HG02763 (cell line): Measurements from ENCODE around the gene PHLDB1.
"Not testable (repeated sequence)": the region's sequence is repeated elsewhere in the genome, so short reads cannot be mapped to it uniquely, and the experiment has no call there.

Experiments used
- ATAC-seq: cut with Tn5 transposase; IDR thresholded peaks from one replicate; pipeline ENCODE4 v1.9.1; 2021; ENCODE audit warnings: mild to moderate bottlenecking, moderate library complexity; ENCODE audit not compliant: unreplicated experiment

Gene PHLDB1

GRCh38 chr11:118607401-118608359 is at the start of gene PHLDB1:
Gene PHLDB1 (plus strand): TSS chr11:118607615. CDS start chr11:118613837, 6,222 bp downstream.
- ATAC-seq, result no peak

GRCh38 chr11:118560806-118561205 is 46.6 kb upstream of the PHLDB1 start:
- ATAC-seq, result no peak

DNA sequence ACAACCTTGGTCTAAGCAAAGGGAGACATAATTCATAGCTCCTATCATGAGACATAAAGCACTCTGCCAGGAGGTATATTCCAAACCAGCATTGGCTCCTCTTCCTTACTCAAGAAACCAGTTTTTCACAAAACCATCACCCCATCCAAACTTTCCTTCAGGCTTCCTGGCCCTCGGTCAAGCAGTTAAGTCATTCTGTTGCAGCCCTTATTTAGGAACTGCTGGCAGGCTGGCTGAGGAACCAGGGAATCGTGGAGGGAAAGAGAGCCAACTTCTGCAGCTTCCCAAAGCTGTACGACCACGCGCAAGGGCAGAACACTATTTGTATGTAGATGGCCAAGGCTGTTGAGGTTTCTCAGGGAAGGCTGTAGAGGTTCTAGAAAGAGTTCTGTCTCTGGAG is 42.4 kb upstream of the PHLDB1 start:
- no peak for ATAC-seq

- no peak for ATAC-seq
Measured at GRCh38 chr11:118569670-118570069, 37.7 kb upstream of the PHLDB1 start.

- ATAC-seq, result no peak
Measured at GRCh38 chr11:118570787-118571186, 36.6 kb upstream of the PHLDB1 start.

- not testable (repeated sequence) for ATAC-seq
Measured at GRCh38 chr11:118571701-118572060, 35.7 kb upstream of the PHLDB1 start.

DNA sequence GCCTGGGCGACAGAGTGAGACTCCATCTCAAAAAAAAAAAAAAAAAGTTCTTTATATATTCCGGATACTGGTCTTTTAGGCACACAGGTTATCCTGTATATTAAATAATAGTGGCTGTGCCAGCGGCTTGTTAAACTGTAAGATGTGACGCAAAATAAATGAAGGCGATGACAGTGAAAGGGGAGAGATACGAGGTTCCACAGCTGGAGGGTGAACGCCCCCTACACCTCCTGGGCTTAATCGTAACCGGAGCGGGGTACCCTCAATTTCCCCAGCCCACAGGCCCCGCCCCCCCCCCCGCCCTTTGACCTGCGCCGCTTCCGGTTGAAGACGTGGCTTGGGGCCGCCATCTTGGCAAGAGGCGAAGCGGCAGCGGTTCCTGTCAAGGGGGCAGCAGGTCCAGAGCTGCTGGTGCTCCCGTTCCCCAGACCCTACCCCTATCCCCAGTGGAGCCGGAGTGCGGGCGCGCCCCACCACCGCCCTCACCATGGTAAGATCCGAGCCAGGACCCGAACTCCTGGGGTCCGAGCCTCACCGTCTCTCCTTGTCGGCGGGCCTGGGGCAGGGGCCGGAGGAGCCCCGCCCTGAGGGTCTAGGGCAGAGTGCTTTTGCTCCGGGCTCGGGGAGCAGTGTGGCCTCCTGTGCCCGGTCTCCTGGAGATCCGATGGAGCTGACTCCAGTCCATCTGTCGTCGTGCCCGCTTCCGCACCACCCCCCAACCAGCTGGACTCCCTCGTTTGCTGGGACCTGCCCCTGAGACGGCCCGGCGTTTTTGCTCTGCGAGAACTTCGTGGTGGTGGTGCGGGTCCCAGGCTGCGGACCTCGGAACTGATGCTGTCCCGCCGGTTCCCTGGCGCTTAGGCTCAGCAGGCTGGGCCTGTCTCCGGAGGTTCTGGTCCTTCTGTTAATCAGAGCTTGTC is 35.1 kb upstream of the PHLDB1 start, which contains the start of gene ARCN1:
TSS of gene ARCN1 (plus strand) at position 349 of the 920 bp plus-strand sequence. CDS start at position 488, 139 bp downstream.
- ATAC-seq, result peak; percentile 65

GRCh38 chr11:118572981-118573550 is 34.3 kb upstream of the PHLDB1 start:
- peak; percentile 6 for ATAC-seq

DNA sequence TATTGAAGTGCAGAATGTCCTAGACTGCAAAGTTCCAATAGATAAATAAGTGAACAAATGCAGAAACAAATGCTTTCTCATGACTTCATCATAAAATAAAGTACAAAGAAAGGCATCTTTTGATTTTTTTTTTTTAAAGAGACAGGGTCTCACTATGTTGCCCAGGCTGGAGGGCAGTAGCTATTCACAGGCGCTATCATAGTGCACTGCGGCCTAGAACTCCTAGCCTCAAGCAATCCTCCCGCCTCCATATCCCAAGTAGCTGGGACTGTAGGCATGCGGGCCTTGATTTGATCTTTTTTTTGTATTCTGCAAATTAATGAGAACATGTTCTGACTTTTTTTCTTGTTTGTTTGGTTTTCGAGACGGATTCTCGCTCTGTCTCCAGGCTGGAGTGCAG is 32.8 kb upstream of the PHLDB1 start:
- ATAC-seq, result no peak

GRCh38 chr11:118577995-118578394 is 29.4 kb upstream of the PHLDB1 start:
- not testable (repeated sequence) for ATAC-seq

GRCh38 chr11:118581057-118581456 is 26.4 kb upstream of the PHLDB1 start:
- ATAC-seq, result no peak

DNA sequence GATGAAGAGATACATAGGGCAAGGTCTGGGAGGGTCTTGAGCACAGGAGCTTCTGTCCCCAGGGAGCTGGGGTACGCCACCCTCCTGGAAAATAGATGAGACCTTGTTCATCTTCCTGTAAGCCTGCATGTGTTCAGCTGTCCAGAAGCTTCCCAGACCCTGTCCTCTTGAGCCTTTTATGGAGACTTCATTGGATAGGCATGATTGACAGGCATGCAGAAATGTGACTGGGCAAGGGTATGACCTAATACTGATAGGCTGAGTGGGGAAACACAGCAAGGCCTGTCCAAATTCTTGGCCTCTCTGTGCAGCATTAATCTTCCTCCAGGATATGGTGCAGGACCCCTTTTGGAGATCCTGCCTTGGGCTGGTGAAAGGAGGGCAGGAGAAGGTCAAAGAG is 19.5 kb upstream of the PHLDB1 start:
- no peak for ATAC-seq

DNA sequence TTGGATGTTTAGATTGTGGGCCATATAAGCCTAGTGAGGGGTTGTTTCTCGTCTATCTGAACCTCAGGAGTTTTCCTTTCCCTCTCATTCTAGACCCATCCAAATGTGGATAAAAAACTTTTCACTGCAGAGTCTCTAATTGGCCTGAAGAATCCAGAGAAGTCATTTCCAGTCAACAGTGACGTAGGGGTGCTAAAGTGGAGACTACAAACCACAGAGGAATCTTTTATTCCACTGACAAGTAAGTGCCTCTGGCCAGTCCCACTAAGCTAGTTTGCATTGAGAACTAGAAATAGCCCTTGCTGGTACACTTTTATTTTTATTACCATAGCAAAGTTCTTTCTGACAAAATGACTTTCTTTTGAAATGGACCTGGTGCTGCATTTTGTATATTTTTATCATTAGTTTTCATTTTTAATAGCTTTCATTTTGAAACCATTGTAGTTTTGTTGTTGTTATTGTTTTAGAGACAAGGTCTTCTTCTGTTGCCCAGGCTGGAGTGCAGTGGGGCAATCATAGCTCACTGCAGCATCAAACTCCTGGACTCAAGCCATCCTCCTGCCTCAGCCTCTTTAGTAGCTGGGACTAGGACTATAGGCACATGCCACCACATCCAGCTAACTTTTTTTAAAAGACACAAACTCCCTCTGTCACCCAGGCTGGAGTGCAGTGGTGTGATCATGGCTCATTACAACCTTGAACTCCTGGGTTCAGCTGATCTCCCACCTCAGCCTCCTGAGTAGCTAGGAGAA is 14.6 kb upstream of the PHLDB1 start:
- no peak for ATAC-seq

DNA sequence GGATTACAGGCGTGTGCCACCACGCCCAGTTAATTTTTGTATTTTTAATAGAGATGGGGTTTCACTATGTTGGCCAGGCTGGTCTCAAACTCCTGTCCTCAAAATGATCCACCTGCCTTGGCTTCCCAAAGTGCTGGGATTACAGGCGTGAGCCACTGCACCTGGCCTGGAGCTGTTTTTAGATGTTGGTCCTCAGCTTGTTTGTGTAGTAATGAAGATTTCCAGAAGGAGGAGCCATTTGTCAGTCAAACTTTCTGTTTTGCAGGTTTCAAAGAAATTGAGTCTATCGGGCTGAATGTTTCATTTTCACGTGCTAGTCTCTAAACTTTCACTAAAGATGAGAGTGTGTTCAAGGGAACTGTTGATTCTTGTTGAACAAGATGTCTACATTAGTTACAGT is 12.4 kb upstream of the PHLDB1 start:
- ATAC-seq, result not testable (repeated sequence)

DNA sequence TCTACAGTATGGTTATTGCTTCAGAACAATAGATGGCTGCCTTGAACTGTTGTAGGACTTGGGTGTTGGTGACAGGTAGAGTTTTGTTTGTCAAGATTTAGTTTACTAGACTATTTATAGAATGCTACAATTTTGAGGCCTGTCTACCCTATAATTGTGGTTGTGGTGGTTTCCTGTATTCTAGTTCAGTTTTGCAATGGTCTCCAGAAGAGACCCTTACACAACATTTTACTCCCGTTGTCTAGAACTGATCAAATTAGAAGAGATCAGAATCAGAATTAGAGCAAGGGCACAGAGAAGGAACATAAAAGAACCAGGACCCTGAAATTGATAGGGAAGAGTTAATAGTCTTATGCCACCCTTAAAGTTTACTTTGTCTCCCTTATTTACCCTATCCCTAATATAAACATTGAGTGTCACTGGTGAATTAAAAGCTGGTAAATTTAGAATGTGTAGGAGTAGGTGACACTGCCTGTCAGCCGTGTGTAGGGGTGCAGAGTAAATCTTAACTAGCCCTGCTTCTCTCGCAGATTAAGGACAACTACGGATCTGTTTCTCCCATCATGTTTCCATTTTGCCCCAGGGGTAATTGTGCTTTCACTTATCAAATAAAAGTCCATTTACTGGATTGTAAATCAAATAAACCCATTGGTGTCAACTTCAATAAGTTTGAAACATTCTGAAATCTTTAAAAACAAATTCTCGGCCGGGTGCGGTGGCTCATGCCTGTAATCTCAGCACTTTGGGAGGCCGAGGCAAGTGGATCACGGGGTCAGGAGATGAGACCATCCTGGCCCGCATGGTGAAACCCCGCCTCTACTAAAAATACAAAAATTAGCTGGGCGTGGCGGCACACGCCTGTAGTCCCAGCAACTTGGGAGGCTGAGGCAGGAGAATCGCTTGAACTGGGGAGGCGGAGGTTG is 10.9 kb upstream of the PHLDB1 start:
- ATAC-seq, result no peak

GRCh38 chr11:118597556-118597955 is 9.9 kb upstream of the PHLDB1 start:
- ATAC-seq, result no peak

DNA sequence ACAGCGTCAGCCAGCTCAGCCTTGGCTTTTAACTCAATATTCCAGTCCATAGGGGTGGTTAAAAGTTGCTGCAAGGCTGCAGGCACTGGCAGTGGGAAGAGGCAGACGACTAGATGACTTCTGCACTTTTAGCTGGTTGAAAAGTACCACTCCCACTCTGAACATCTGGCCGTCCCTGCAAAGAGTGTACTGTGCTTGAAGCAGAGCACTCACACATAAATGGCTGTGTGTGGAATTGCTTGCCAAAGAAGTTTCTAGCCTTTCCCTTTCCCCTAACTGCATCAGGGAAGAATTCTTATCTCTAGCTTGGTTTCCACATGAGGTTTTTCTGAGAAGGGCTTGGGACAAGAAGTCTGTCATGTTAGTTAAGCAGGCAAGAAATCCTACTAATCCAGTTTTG is 5.1 kb upstream of the PHLDB1 start:
- ATAC-seq, result no peak

- not testable (repeated sequence) for ATAC-seq
Measured at GRCh38 chr11:118603709-118604108, 3.7 kb upstream of the PHLDB1 start.

DNA sequence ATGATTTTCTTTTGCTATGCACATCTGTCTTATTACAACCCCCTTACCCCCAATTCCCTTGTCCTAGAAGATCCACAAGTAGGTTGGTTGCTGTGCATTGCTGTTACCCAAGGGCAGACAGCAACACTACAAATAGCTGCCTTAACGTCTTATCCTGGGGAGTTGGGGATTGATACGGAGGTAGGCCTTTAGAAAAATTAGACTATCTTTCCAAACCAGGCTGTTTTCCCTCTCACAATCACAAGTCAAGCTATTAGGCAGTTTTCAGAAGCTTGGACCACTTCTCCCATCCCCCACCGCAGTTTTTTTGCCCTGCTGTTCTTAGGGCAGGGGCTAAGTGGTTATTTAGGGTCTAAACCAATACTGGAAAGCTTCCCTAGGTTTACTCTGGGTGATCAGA is 2.8 kb upstream of the PHLDB1 start:
- ATAC-seq, result no peak
